ENCODE data around the gene ADIG.

- TF ChIP-seq CTCF (IDR thresholded peaks at IDR 0.05) = no peak
- TF ChIP-seq POLR2A (IDR thresholded peaks at IDR 0.05; ENCODE audit: low read depth) = no peak
- no peak for TF ChIP-seq EP300 (IDR thresholded peaks at IDR 0.05)
Measured at GRCh38 chr20:38589967-38590675, 9.1 kb downstream of the ADIG start.
